ENCODE results near the gene DEF6. TPM values are rescaled to one million over a fixed set of nuclear protein-coding genes. Genes with fewer than 3 reads are reported as not detected.

Gene DEF6
- total RNA-seq, 6 donors from 2014 or later = 10.0 to 39.8 (median 23.4) TPM

DNA sequence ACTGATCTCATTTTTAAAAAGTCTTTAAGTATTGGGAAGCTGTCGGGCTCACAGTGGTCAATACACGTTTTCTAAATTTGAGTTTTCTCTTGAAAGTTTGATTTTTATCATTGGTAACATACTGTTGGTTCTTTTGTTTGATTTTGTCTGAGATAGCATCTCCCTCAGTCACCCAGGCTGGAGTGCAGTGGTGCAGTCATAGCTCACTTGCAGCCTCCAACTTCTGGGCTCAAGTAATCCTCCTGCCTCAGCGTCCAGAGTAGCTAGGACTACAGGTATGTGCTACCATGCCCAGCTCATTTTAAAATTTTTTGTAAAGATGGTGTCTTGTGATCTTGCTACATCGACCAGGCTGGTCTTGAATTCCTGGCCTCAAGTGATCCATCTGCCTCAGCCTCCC is 53.8 kb downstream of the DEF6 start:
- no peak overlapping the region for H3K4me3 ChIP-seq
- WGBS, 2 donors = 96 to 97% methylated on average over 4 of the region's 4 CpGs
- DNase-seq (no peak), ATAC-seq (ENCODE audit: low FRiP score in 2 of 2) (no peak)
- H3K9me3 ChIP-seq = no peaks in the 10 kb centered on the region
- H3K27ac ChIP-seq = no peak overlapping the region
- peaks cover 0 to 3% (median 0%) of the 10 kb centered on the region in 4 donors for H3K4me1 ChIP-seq
- TF ChIP-seq POLR2A (IDR thresholded peaks at IDR 0.05) = no peak
- H3K36me3 ChIP-seq = peaks cover 13 to 73% (median 47%) of the 10 kb centered on the region in 4 donors
- no peaks in the 10 kb centered on the region for H3K27me3 ChIP-seq

DNA sequence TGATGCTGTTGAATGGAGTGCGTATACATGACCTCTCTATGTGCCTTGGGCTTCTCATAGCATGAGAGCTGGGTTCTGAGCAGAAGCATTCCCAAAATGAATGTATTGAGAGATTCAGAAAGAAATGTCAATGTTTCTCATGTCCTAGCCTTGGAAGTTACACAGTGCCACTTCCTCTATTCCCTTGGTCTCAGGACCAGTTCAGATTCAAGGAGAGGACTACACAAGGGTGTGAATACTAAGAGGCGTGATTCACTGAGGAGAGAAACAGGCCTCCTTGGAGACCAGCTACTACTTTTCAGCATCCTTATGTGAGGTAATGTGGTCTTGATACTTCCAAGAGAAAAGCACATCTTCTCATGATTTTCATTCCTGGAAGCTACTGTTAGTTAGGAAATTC is 55.1 kb downstream of the DEF6 start:
- TF ChIP-seq POLR2AphosphoS5 (IDR thresholded peaks at IDR 0.05) = no peak
- no peak for TF ChIP-seq EP300 (IDR thresholded peaks at IDR 0.05)
- TF ChIP-seq, protein P1, sequence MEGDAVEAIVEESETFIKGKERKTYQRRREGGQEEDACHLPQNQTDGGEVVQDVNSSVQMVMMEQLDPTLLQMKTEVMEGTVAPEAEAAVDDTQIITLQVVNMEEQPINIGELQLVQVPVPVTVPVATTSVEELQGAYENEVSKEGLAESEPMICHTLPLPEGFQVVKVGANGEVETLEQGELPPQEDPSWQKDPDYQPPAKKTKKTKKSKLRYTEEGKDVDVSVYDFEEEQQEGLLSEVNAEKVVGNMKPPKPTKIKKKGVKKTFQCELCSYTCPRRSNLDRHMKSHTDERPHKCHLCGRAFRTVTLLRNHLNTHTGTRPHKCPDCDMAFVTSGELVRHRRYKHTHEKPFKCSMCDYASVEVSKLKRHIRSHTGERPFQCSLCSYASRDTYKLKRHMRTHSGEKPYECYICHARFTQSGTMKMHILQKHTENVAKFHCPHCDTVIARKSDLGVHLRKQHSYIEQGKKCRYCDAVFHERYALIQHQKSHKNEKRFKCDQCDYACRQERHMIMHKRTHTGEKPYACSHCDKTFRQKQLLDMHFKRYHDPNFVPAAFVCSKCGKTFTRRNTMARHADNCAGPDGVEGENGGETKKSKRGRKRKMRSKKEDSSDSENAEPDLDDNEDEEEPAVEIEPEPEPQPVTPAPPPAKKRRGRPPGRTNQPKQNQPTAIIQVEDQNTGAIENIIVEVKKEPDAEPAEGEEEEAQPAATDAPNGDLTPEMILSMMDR (IDR thresholded peaks at IDR 0.05) = no peak
- TF ChIP-seq POLR2A (IDR thresholded peaks at IDR 0.05) = no peak
- WGBS, 2 donors = 93 to 100% methylated on average over 2 of the region's 2 CpGs
- ATAC-seq (ENCODE audit: low FRiP score in 2 of 2) (peak in 1 of 2 donors; percentile 23), DNase-seq (no peak)
- Histone ChIP-seq H3K27me3 (no peaks in the 10 kb centered on the region), H3K4me1 (peaks cover 0 to 4% (median 0%) of the 10 kb centered on the region in 4 donors), H3K9me3 (no peaks in the 10 kb centered on the region), H3K4me3 (no peak overlapping the region), H3K36me3 (peaks cover 17 to 72% (median 48%) of the 10 kb centered on the region in 4 donors), H3K27ac (no peak overlapping the region)

DNA sequence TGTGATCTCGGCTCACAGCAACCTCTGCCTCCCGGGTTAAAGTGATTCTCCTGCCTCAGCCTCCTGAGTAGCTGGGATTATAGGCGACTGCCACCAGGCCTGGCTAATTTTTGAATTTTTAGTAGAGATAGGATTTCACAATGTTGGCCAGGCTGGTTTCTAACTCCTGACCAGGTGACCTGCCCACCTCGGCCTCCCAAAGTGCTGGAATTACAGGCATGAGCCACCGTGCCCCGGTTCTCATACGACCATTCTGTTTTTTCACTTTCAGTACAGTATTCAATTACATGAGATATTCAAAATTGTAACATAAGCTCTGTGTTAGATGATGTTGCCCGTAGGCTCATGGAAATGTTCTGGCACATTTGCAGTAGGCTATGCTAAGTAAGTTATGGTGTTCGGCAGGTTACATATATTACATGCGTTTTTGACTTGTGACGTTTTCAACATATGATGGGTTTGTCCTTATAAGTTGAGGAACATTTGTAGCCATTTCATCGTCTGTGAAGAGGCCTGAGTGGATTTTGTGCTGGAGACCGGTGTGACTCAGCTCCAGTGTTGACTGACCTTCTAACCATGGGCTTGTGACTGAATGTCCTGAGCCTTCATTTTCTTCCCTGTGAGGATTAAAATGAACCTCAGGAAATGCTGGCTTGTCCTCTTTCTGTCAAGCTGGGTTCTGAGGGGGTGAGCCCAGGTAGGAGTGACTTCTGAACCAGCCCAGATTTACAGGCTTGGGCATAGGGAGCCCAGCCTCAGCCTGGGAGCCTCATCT is 56.9 kb downstream of the DEF6 start:
- WGBS, 2 donors = 97 to 98% methylated on average over 13 of the region's 13 CpGs
- ATAC-seq (ENCODE audit: low FRiP score in 2 of 2) (no peak), DNase-seq (no peak)
- no peaks in the 10 kb centered on the region for H3K9me3 ChIP-seq
- H3K27ac ChIP-seq = no peak overlapping the region
- TF ChIP-seq POLR2AphosphoS5 (IDR thresholded peaks at IDR 0.05) = no peak
- TF ChIP-seq, protein P1 (IDR thresholded peaks at IDR 0.05) = no peak
- no peak for TF ChIP-seq EP300 (IDR thresholded peaks at IDR 0.05)
- no peak for TF ChIP-seq POLR2A (IDR thresholded peaks at IDR 0.05)
- peaks cover 12 to 55% (median 30%) of the 10 kb centered on the region in 4 donors for H3K36me3 ChIP-seq
- peaks cover 0 to 10% (median 2%) of the 10 kb centered on the region in 4 donors for H3K4me1 ChIP-seq
- H3K4me3 ChIP-seq = no peak overlapping the region
- H3K27me3 ChIP-seq = no peaks in the 10 kb centered on the region

DNA sequence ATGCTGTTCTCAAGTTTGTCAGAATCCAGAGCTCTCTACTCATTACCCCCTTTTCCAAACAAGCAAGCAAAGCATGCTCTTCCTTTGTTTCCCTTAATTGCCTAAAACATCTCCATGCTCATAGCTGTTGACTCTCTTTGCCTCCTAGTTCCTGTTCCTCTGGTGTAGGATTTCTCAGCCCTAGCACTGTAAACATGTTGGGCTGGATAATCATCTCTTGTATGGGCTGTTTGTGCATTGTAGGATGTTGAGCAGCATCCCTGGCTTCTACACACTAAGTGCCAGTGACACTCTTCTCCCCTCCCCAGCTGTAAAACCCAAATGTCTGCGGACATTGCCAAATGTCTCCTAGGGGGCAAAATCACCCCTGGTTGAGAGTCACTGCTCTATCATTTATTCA is 58.8 kb downstream of the DEF6 start:
- no peak overlapping the region for H3K4me3 ChIP-seq
- no peak for ATAC-seq (ENCODE audit: low FRiP score in 2 of 2)
- peaks cover 5 to 27% (median 18%) of the 10 kb centered on the region in 4 donors for H3K4me1 ChIP-seq
- WGBS, 2 donors = 92 to 100% methylated on average over 1 of the region's 1 CpG
- H3K9me3 ChIP-seq = no peaks in the 10 kb centered on the region
- peaks cover 12 to 48% (median 26%) of the 10 kb centered on the region in 4 donors for H3K36me3 ChIP-seq
- DNase-seq = no peak
- TF ChIP-seq EP300 (IDR thresholded peaks at IDR 0.05) (no peak), POLR2AphosphoS5 (IDR thresholded peaks at IDR 0.05) (no peak), POLR2A (IDR thresholded peaks at IDR 0.05) (no peak)
- TF ChIP-seq, protein P1 (IDR thresholded peaks at IDR 0.05) = no peak
- H3K27ac ChIP-seq = no peak overlapping the region
- H3K27me3 ChIP-seq = no peaks in the 10 kb centered on the region

DNA sequence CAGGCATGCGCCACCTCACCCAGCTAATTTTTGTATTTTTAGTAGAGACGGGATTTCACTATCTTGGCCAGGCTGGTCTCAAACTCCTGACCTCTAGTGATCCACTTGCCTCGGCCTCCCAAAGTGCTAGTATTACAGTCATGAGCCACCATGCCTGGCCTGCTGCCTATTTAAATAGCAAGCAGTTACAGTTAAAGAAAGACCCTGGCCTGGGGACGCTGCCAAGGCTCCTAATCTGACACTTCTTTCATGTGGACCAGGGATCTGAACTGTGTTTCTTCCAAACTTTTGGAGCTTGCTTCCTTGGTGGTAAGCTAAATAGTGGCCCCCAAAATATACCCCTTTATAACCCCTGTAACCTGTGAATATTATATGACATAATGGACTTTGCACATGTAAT is 60.1 kb downstream of the DEF6 start:
- TF ChIP-seq, protein P1 (IDR thresholded peaks at IDR 0.05) = no peak
- Histone ChIP-seq H3K9me3 (no peaks in the 10 kb centered on the region), H3K27ac (no peak overlapping the region), H3K4me1 (peaks cover 5 to 27% (median 18%) of the 10 kb centered on the region in 4 donors), H3K36me3 (peaks cover 7 to 37% (median 16%) of the 10 kb centered on the region in 4 donors), H3K4me3 (no peak overlapping the region), H3K27me3 (no peaks in the 10 kb centered on the region)
- ATAC-seq (ENCODE audit: low FRiP score in 2 of 2) = no peak
- WGBS, 2 donors = 86 to 91% methylated on average over 4 of the region's 4 CpGs
- DNase-seq = no peak
